ENCODE results near the gene MUC21.
"Not testable (repeated sequence)": the region's sequence is repeated elsewhere in the genome, so short reads cannot be mapped to it uniquely, and the experiment has no call there.

GRCh38 chr6:31000067-31000860, 16.7 kb downstream of the MUC21 start:
- TF ChIP-seq SMC3 (IDR thresholded peaks at IDR 0.05; ENCODE audit: low read depth, low read length); CTCF (IDR thresholded peaks at IDR 0.05); REST (IDR thresholded peaks at IDR 0.05; ENCODE audit: low read depth, low read length); GABPA (IDR thresholded peaks at IDR 0.05; ENCODE audit: low read depth); IRF3 (IDR thresholded peaks at IDR 0.05; ENCODE audit: low read depth, low read length); POLR2AphosphoS5 (IDR thresholded peaks at IDR 0.05; ENCODE audit: low read depth, low read length); EP300 (IDR thresholded peaks at IDR 0.05; ENCODE audit: borderline replicate concordance in 1 of 2, low read depth in 1 of 2, low read length in 1 of 2): not testable (repeated sequence)

Data from SK-N-SH (cell line).